IMR-90 (cell line): ENCODE data around the gene TWIST2. TPM values are rescaled to one million over a fixed set of nuclear protein-coding genes. Genes with fewer than 3 reads are reported as not detected.
A peak's percentile ranks its signal among the peaks of the same experiment; 100 is the strongest.

Source experiments
- ATAC-seq: fragments of 200-7000 bp; cut with Tn5 transposase; 2 replicates; pipeline ENCODE4 v1.9.1; 2020; ENCODE audit warnings: low read depth, mild to moderate bottlenecking, moderate library complexity
- BruUV-seq: library from RNA; stranded (reverse); fragments of 400-500 nt; replicated peaks from 2 replicates; lab custom pipeline; 2021; lab: Mats Ljungman, UMichigan
- CTCF ChIA-PET: fragments of 300-600 bp; formaldehyde crosslinking; extraction: SDS; loops from one replicate; lab custom pipeline; 2021; ENCODE audit warnings: antibody characterized with exemption; lab: Yijun Ruan, JAX
- POLR2A ChIA-PET: fragments of 300-600 bp; sonication (Branson Sonifier 250); formaldehyde crosslinking; loops from one replicate; lab custom pipeline; 2022; ENCODE audit warnings: antibody characterized with exemption; ENCODE audit not compliant: unreplicated experiment; lab: Charles Lee
- DNase-seq: peaks from one replicate; pipeline ENCODE4 v3.0.0; 2013
- H2AFZ ChIP-seq: replicated peaks from 2 replicates; pipeline ENCODE3; 2013; ENCODE audit warnings: low read length, mild to moderate bottlenecking; ENCODE audit not compliant: poor library complexity
- H2AK5ac ChIP-seq: 2 replicates; pipeline ENCODE4 v1.6.1; 2013; ENCODE audit warnings: low read depth, low read length, inconsistent platforms
- H2AK9ac ChIP-seq: replicated peaks from 2 replicates; pipeline ENCODE3; 2013; ENCODE audit warnings: mild to moderate bottlenecking, low read depth, low read length, moderate library complexity; ENCODE audit not compliant: poor library complexity
- H2BK120ac ChIP-seq: 2 replicates; pipeline ENCODE4 v1.6.1; 2013; ENCODE audit warnings: low read depth, low read length, inconsistent platforms
- H2BK15ac ChIP-seq: 3 replicates; pipeline ENCODE4 v1.6.1; 2013; ENCODE audit warnings: low read depth, low read length, inconsistent platforms
- H2BK20ac ChIP-seq: 2 replicates; pipeline ENCODE4 v1.6.1; 2013; ENCODE audit warnings: low read depth, mild to moderate bottlenecking, inconsistent platforms, low read length, moderate library complexity
- H2BK5ac ChIP-seq: 2 replicates; pipeline ENCODE4 v1.6.1; 2013; ENCODE audit warnings: mild to moderate bottlenecking, low read depth, low read length, inconsistent platforms; ENCODE audit not compliant: poor library complexity, severe bottlenecking
- H3K14ac ChIP-seq: replicated peaks from 2 replicates; pipeline ENCODE4 v1.6.1; 2013; ENCODE audit warnings: low read depth, low read length, inconsistent platforms
- H3K18ac ChIP-seq: 2 replicates; pipeline ENCODE4 v1.6.1; 2013; ENCODE audit warnings: low read depth, low read length, control low read depth
- H3K23ac ChIP-seq: 2 replicates; pipeline ENCODE4 v1.6.1; 2013; ENCODE audit warnings: low read depth, low read length, inconsistent platforms
- H3K27ac ChIP-seq: 2 replicates; pipeline ENCODE4 v1.5.1; 2013; ENCODE audit warnings: mild to moderate bottlenecking, control low read depth, low read length; ENCODE audit not compliant: insufficient read depth
- H3K27me3 ChIP-seq: 2 replicates; pipeline ENCODE4 v1.6.1; 2013; ENCODE audit warnings: low read length; ENCODE audit not compliant: control insufficient read depth, insufficient read depth
- H3K36me3 ChIP-seq: 2 replicates; pipeline ENCODE4 v1.6.1; 2013; ENCODE audit warnings: low read length, mixed read lengths; ENCODE audit not compliant: control insufficient read depth, insufficient read depth
- H3K4ac ChIP-seq: 2 replicates; pipeline ENCODE4 v1.6.1; 2013; ENCODE audit warnings: low read depth, low read length, inconsistent platforms
- H3K4me1 ChIP-seq: 2 replicates; pipeline ENCODE4 v1.6.1; 2013; ENCODE audit warnings: low read length, mixed read lengths; ENCODE audit not compliant: control insufficient read depth, insufficient read depth
- H3K4me2 ChIP-seq: 2 replicates; pipeline ENCODE4 v1.6.1; 2013; ENCODE audit warnings: low read depth, mild to moderate bottlenecking, control low read depth, low read length, moderate library complexity
- H3K4me3 ChIP-seq: 2 replicates; pipeline ENCODE4 v1.5.1; 2013; ENCODE audit warnings: low read depth, mild to moderate bottlenecking, control low read depth, low read length, moderate library complexity; ENCODE audit not compliant: insufficient read depth
- H3K56ac ChIP-seq: 2 replicates; pipeline ENCODE4 v1.6.1; 2013; ENCODE audit warnings: low read length, inconsistent platforms; ENCODE audit not compliant: insufficient read depth; ENCODE audit errors: extremely low read depth
- H3K79me1 ChIP-seq, 2 experiments: 2 replicates each; pipeline ENCODE4 v1.6.1; 2013; ENCODE audit warnings: low read length in 2 of 2, inconsistent platforms in 1 of 2, low read depth in 1 of 2
- H3K9ac ChIP-seq: 2 replicates; pipeline ENCODE4 v1.6.1; 2013; ENCODE audit warnings: low read depth, low read length, control low read depth
- H3K9me1 ChIP-seq: 2 replicates; pipeline ENCODE4 v1.6.1; 2013; ENCODE audit warnings: low read length, inconsistent platforms; ENCODE audit not compliant: insufficient read depth
- H3K9me3 ChIP-seq: 2 replicates; pipeline ENCODE4 v1.6.1; 2013; ENCODE audit warnings: low read length; ENCODE audit not compliant: control insufficient read depth, insufficient read depth
- H4K20me1 ChIP-seq: 2 replicates; pipeline ENCODE4 v1.6.1; 2013; ENCODE audit warnings: low read length, inconsistent platforms; ENCODE audit not compliant: insufficient read depth
- H4K5ac ChIP-seq: 2 replicates; pipeline ENCODE4 v1.6.1; 2013; ENCODE audit warnings: mild to moderate bottlenecking, low read depth, low read length, control low read depth
- H4K8ac ChIP-seq, 2 experiments: 2 replicates each; pipeline ENCODE4 v1.6.1; 2013; ENCODE audit warnings: low read depth in 2 of 2, low read length in 2 of 2, control low read depth in 1 of 2, inconsistent platforms in 1 of 2
- H4K91ac ChIP-seq: 2 replicates; pipeline ENCODE4 v1.6.1; 2013; ENCODE audit warnings: low read depth, low read length, inconsistent platforms; ENCODE audit not compliant: insufficient read depth
- BHLHE40 ChIP-seq: fragments of 150-350 bp; IDR thresholded peaks from 2 replicates; pipeline ENCODE4 v1.6.1; 2016; ENCODE audit warnings: mild to moderate bottlenecking, low read depth, low read length
- CEBPB ChIP-seq: IDR thresholded peaks from 2 replicates; pipeline ENCODE4 v1.6.1; 2012; ENCODE audit warnings: low read depth, low read length, improper control_type of control experiment
- CHD1 ChIP-seq: IDR thresholded peaks from 2 replicates; pipeline ENCODE4 v1.6.1; 2012; ENCODE audit warnings: low read depth, low read length, improper control_type of control experiment
- CTCF ChIP-seq: conservative IDR thresholded peaks from 2 replicates; pipeline ENCODE4 v1.5.1; 2012; ENCODE audit warnings: mild to moderate bottlenecking, low read depth, low read length, improper control_type of control experiment
- FOS ChIP-seq: fragments of 150-350 bp; IDR thresholded peaks from 2 replicates; pipeline ENCODE4 v1.6.1; 2016; ENCODE audit warnings: low read depth, low read length
- MAFK ChIP-seq: IDR thresholded peaks from 2 replicates; pipeline ENCODE4 v1.6.1; 2012; ENCODE audit warnings: low read depth, low read length, improper control_type of control experiment
- MAZ ChIP-seq: IDR thresholded peaks from 2 replicates; pipeline ENCODE4 v1.6.1; 2012; ENCODE audit warnings: low read depth, mild to moderate bottlenecking, low read length, improper control_type of control experiment, moderate library complexity, borderline replicate concordance
- MXI1 ChIP-seq: IDR thresholded peaks from 2 replicates; pipeline ENCODE4 v1.6.1; 2012; ENCODE audit warnings: low read depth, mild to moderate bottlenecking, low read length, moderate library complexity, borderline replicate concordance
- POLR2A ChIP-seq: IDR thresholded peaks from 2 replicates; pipeline ENCODE4 v1.6.1; 2012; ENCODE audit warnings: mild to moderate bottlenecking, low read depth, low read length
- RAD21 ChIP-seq: IDR thresholded peaks from 2 replicates; pipeline ENCODE4 v1.6.1; 2012; ENCODE audit warnings: low read length, improper control_type of control experiment
- RCOR1 ChIP-seq: IDR thresholded peaks from 2 replicates; pipeline ENCODE4 v1.6.1; 2012; ENCODE audit warnings: mild to moderate bottlenecking, low read length, improper control_type of control experiment; ENCODE audit not compliant: insufficient replicate concordance
- SMC3 ChIP-seq: fragments of 150-350 bp; IDR thresholded peaks from 2 replicates; pipeline ENCODE4 v1.6.1; 2016; ENCODE audit warnings: low read depth, mild to moderate bottlenecking, antibody characterized with exemption, low read length, moderate library complexity
- USF2 ChIP-seq: fragments of 150-350 bp; IDR thresholded peaks from 2 replicates; pipeline ENCODE4 v1.6.1; 2017; ENCODE audit warnings: mild to moderate bottlenecking, antibody characterized with exemption, low read length, low read depth
- WGBS, 2 experiments: methylation state at CpG; one replicate each; pipeline versions ENCODE4 v1.1.5 to v1.1.7; 2013; ENCODE audit warnings: missing lambda C conversion rate in 2 of 2; ENCODE audit not compliant: insufficient read length in 1 of 2; ENCODE audit errors: extremely low coverage in 2 of 2; 5-methylcytosine and 5-hydroxymethylcytosine counted together
- dilution Hi-C: fragments of 300-500 bp; cut with HindIII; formaldehyde crosslinking; loops from one replicate; pipeline ENCODE4 v1.14.3; 2018; ENCODE audit warnings: low sequenced_read_pairs; ENCODE audit not compliant: unreplicated experiment
- in situ Hi-C: fragments of 300-500 bp; cut with MboI; formaldehyde crosslinking; loops from 3 replicates; pipeline ENCODE4 v1.14.3; 2019; ENCODE audit warnings: low sequenced_read_pairs, inconsistent platforms, mixed read lengths
- intact Hi-C: fragments of 100-400 bp; cut with micrococcal nuclease; formaldehyde crosslinking; loops from 2 replicates; pipeline ENCODE4 v1.10.0; 2022
- polyA plus RNA-seq, 3 experiments: library from polyadenylated mRNA; depleted of rRNA; stranded (reverse); fragments of >200 nt; gene quantifications; 2 replicates each; pipeline ENCODE4 v1.2.3, GENCODE V29; 2012; ENCODE audit warnings: low replicate concordance in 1 of 3
- total RNA-seq: library from RNA; depleted of rRNA; stranded (reverse); fragments of >200 nt; gene quantifications from 2 replicates; pipeline ENCODE4 v1.2.3, GENCODE V29; 2012
- TF ChIP-seq, protein P1 (sequence below): fragments of 150-350 bp; IDR thresholded peaks from 2 replicates; pipeline ENCODE4 v1.6.1; 2016; ENCODE audit warnings: low read depth, mild to moderate bottlenecking, low read length, moderate library complexity, borderline replicate concordance

The TWIST2 gene
- total and polyA plus RNA-seq, 2 of the 4 experiments (the other 2 are of a cell fraction), result 9.3 to 33.6 TPM

GRCh38 chr2:238904716-238905115 lies 56.8 kb downstream of the TWIST2 start:
- Histone ChIP-seq H3K14ac (0 out of 2 replicates have a peak overlapping the region, but pooled peaks have one; percentile 51), H3K9me1 (peaks cover 58% of the 10 kb centered on the region), H2AFZ (no peak overlapping the region), H3K9me3 (no peaks in the 10 kb centered on the region), H4K8ac (no peak overlapping the region), H3K9ac (no peak overlapping the region), H3K27me3 (no peaks in the 10 kb centered on the region), H2BK120ac (no peak overlapping the region), H3K56ac (no peak overlapping the region), H3K79me1 (peaks cover 47 to 71% of the 10 kb centered on the region in 2 experiments), H2BK20ac (no peak overlapping the region), H2BK5ac (no peak overlapping the region), H3K4me3 (no peak overlapping the region), H3K4ac (no peak overlapping the region), H4K5ac (no peak overlapping the region), H3K4me1 (peaks cover 13% of the 10 kb centered on the region), H4K20me1 (peaks cover 43% of the 10 kb centered on the region), H2AK9ac (no peak overlapping the region), H3K4me2 (no peak overlapping the region), H3K18ac (no peak overlapping the region), H2BK15ac (no peak overlapping the region), H2AK5ac (no peak overlapping the region), H3K23ac (no peak overlapping the region), H4K91ac (no peak overlapping the region), H3K36me3 (peaks cover 5% of the 10 kb centered on the region), H3K27ac (no peak overlapping the region)
- dilution Hi-C loops (no loop called here), in situ Hi-C loops (no loop called here), intact Hi-C loops (no loop called here)
- ChIA-PET POLR2A (no interaction called here), CTCF (no interaction called here)
- ATAC-seq (no peak), DNase-seq (no peak)
- 83 to 90% methylated on average over 1 of the region's 3 CpGs for WGBS, 2 experiments
- no peak for TF ChIP-seq USF2
- no peak for TF ChIP-seq RCOR1
- no peak for TF ChIP-seq MAFK
- no peak for TF ChIP-seq BHLHE40
- no peak for TF ChIP-seq CEBPB
- no peak for TF ChIP-seq MAZ
- no peak for TF ChIP-seq MXI1
- TF ChIP-seq POLR2A, result no peak
- TF ChIP-seq CHD1, result no peak
- no peak for TF ChIP-seq RAD21
- TF ChIP-seq SMC3, result no peak
- TF ChIP-seq CTCF, result no peak
- TF ChIP-seq, protein P1, sequence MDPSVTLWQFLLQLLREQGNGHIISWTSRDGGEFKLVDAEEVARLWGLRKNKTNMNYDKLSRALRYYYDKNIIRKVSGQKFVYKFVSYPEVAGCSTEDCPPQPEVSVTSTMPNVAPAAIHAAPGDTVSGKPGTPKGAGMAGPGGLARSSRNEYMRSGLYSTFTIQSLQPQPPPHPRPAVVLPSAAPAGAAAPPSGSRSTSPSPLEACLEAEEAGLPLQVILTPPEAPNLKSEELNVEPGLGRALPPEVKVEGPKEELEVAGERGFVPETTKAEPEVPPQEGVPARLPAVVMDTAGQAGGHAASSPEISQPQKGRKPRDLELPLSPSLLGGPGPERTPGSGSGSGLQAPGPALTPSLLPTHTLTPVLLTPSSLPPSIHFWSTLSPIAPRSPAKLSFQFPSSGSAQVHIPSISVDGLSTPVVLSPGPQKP, result no peak
- TF ChIP-seq FOS, result no peak
- BruUV-seq, result no TSS peak
